ENCODE measurements around the gene ERCC6L.

The ERCC6L gene

DNA sequence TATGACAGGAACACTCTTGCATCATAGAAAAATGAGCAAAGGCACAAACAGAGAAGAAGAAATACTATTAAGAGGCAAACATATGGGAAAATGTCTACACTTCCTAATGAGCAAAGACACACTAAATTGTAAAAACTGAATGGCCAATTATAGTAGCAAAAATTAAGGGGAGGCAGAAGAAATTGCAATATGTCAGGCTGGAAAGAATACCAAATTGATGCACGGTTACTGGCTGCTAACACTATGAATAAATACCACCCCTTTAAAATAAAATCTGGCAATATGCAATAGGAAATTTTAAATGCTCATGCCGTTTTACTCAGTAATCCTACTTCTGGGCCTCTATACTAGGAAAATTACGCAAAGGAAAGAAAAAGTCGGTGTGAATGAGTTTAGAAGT is 73.3 kb downstream of the ERCC6L start:
- no peak for DNase-seq

DNA sequence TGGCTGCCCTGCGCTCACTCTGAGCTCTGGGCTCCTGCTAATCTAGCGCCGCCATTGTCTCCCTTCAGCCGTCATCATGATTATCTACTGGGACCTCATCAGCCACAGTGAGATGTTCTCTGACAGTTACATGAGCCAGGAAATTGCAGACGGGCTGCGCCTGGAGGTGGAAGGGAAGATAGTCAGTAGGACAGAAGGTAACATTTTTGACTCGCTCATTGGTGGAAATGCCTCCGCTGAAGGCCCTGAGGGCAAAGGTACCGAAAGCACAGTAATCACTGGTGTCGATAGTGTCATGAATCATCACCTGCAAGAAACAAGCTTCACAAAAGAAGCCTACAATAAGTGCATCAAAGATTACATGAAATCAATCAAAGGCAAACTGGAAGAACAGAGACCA is 79.1 kb downstream of the ERCC6L start:
- no peak for DNase-seq

DNA sequence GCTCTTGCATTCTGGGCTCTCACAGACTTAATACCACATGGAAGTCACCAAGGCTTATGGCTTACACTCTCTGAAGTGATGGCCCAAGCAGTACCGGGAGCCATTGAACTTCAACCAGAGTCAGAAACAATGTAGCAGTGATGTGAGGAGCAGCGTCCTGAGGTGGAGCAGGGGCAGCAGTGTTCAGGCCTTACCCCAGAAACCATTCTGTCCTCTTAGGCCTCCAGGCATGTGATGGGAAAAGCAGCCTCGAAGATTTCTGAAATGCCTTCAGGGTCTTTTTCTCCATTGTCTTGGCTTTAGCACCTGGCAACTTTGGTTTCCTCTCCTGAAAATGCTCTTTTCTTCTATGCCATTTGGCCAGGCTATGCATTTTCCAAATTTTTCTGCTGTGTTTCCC is 80.1 kb downstream of the ERCC6L start:
- DNase-seq, result no peak

Measured in eye (tissue), 1 donor.